Gastrocnemius medialis (tissue), 4 donors: ENCODE data around the gene DISP3.

ENCODE experiments used
- POLR2A ChIP-seq, 2 donors: fragments of 450-650 bp; IDR thresholded peaks; one replicate each; pipeline ENCODE4 v1.6.1; 2017; ENCODE audit warnings: antibody characterized with exemption in 2 of 2, mild to moderate bottlenecking in 2 of 2, moderate library complexity in 2 of 2
- TF ChIP-seq, protein P1 (sequence below), 5 experiments: fragments of 450-650 bp in 3 of 5; fragments of 200-600 bp in 2 of 5; sonication (generic) in 2 of 5; IDR thresholded peaks in 4 of 5; conservative IDR thresholded peaks in 1 of 5; 1 replicate in 4 of 5; 2 replicates in 1 of 5; pipeline ENCODE4 v1.5.1; 2016 to 2019; ENCODE audit warnings: antibody characterized with exemption in 5 of 5, mild to moderate bottlenecking in 3 of 5, moderate library complexity in 3 of 5

DNA sequence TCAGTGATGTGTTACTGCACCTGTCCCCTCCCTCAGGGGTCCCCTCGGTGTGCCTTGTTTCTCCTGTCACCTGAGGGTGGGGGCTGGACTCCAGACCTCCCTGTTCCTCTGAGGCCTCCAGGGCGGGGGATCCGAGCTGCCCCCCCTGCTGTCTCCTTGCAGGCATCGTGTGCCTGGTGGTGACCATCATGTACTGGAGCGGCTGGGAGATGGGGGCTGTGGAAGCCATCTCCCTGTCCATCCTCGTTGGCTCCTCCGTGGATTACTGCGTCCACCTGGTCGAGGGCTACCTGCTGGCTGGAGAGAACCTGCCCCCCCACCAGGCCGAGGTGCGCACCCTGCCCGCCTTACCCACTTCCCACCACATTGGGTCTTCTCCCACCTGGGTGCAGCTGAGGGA lies 56.4 kb downstream of the DISP3 start:
- TF ChIP-seq, protein P1, sequence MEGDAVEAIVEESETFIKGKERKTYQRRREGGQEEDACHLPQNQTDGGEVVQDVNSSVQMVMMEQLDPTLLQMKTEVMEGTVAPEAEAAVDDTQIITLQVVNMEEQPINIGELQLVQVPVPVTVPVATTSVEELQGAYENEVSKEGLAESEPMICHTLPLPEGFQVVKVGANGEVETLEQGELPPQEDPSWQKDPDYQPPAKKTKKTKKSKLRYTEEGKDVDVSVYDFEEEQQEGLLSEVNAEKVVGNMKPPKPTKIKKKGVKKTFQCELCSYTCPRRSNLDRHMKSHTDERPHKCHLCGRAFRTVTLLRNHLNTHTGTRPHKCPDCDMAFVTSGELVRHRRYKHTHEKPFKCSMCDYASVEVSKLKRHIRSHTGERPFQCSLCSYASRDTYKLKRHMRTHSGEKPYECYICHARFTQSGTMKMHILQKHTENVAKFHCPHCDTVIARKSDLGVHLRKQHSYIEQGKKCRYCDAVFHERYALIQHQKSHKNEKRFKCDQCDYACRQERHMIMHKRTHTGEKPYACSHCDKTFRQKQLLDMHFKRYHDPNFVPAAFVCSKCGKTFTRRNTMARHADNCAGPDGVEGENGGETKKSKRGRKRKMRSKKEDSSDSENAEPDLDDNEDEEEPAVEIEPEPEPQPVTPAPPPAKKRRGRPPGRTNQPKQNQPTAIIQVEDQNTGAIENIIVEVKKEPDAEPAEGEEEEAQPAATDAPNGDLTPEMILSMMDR (IDR thresholded peaks at IDR 0.05 in 4 of 5, conservative IDR thresholded peaks at IDR 0.05 in 1 of 5), result no peak
- no peak for TF ChIP-seq POLR2A (IDR thresholded peaks at IDR 0.05)
